ENCODE data around the gene BACH2.

GRCh38 chr6:90278129-90278528, 18.5 kb downstream of the BACH2 start:
- TF ChIP-seq CTCF (IDR thresholded peaks at IDR 0.05; ENCODE audit: poor library complexity, severe bottlenecking), result no peak
- no peak for TF ChIP-seq TAF1 (IDR thresholded peaks at IDR 0.05; ENCODE audit: low read depth)
- TF ChIP-seq EP300 (conservative IDR thresholded peaks at IDR 0.05; ENCODE audit: poor library complexity, severe bottlenecking), result no peak
